ENCODE data around the gene RAPGEF2.

DNA sequence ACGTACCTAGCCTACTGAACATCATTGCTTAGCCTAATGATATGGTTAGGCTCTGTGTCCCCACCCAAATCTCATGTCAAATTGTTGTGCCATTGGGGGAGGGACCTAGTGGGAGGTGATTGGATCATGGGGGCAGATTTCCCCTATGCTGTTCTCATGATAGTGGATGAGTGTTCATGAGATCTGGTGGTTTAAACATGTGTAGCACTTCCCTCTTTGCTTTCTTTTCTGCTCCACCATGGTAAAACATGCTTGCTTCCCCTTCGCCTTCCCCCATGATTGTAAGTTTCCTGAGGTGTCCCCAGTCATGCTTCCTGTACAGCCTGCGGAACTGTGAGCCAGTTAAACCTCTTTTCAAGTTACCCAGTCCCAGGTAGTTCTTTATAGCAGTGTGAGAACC lies 102.6 kb downstream of the RAPGEF2 start:
- TF ChIP-seq, protein P1, sequence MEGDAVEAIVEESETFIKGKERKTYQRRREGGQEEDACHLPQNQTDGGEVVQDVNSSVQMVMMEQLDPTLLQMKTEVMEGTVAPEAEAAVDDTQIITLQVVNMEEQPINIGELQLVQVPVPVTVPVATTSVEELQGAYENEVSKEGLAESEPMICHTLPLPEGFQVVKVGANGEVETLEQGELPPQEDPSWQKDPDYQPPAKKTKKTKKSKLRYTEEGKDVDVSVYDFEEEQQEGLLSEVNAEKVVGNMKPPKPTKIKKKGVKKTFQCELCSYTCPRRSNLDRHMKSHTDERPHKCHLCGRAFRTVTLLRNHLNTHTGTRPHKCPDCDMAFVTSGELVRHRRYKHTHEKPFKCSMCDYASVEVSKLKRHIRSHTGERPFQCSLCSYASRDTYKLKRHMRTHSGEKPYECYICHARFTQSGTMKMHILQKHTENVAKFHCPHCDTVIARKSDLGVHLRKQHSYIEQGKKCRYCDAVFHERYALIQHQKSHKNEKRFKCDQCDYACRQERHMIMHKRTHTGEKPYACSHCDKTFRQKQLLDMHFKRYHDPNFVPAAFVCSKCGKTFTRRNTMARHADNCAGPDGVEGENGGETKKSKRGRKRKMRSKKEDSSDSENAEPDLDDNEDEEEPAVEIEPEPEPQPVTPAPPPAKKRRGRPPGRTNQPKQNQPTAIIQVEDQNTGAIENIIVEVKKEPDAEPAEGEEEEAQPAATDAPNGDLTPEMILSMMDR (IDR thresholded peaks at IDR 0.05; ENCODE audit: insufficient read depth, low read length, poor library complexity, severe bottlenecking) = no peak
- TF ChIP-seq EZH2phosphoT487 (conservative IDR thresholded peaks at IDR 0.05; ENCODE audit: low read length) = no peak
